H9 (cell line): ENCODE results near the gene GLYATL3. TPM values are rescaled to one million over a fixed set of nuclear protein-coding genes. Genes with fewer than 3 reads are reported as not detected.

ENCODE experiments used
- DNase-seq: peaks from one replicate; pipeline ENCODE4 v3.0.0-alpha.2; 2017
- H2AFZ ChIP-seq: one replicate; pipeline ENCODE4 v1.6.1; 2013; ENCODE audit warnings: mild to moderate bottlenecking, low read length, control low read depth, moderate library complexity
- H2AK5ac ChIP-seq: 2 replicates; pipeline ENCODE4 v1.6.1; 2013; ENCODE audit warnings: low read length, control low read depth, mixed read lengths; ENCODE audit not compliant: insufficient read length
- H2BK120ac ChIP-seq: one replicate; pipeline ENCODE4 v1.6.1; 2013; ENCODE audit warnings: low read depth, mild to moderate bottlenecking, low read length, control low read depth, inconsistent platforms; ENCODE audit not compliant: poor library complexity, severe bottlenecking
- H2BK12ac ChIP-seq: 2 replicates; pipeline ENCODE4 v1.6.1; 2013; ENCODE audit warnings: low read length, control low read depth, mixed read lengths, low read depth; ENCODE audit not compliant: insufficient read length
- H2BK15ac ChIP-seq: 2 replicates; pipeline ENCODE4 v1.6.1; 2013; ENCODE audit warnings: low read depth, low read length, control low read depth
- H2BK20ac ChIP-seq: one replicate; pipeline ENCODE4 v1.6.1; 2013; ENCODE audit warnings: low read depth, mild to moderate bottlenecking, low read length, control low read depth, inconsistent platforms; ENCODE audit not compliant: poor library complexity, severe bottlenecking
- H2BK5ac ChIP-seq: 2 replicates; pipeline ENCODE4 v1.6.1; 2013; ENCODE audit warnings: low read length, control low read depth, mixed read lengths; ENCODE audit not compliant: insufficient read length
- H3K14ac ChIP-seq: 2 replicates; pipeline ENCODE4 v1.6.1; 2013; ENCODE audit warnings: low read length, control low read depth; ENCODE audit not compliant: insufficient read depth
- H3K18ac ChIP-seq: 2 replicates; pipeline ENCODE4 v1.6.1; 2013; ENCODE audit warnings: low read depth, mild to moderate bottlenecking, mixed read lengths, low read length, control low read depth; ENCODE audit not compliant: insufficient read length
- H3K23ac ChIP-seq: 2 replicates; pipeline ENCODE4 v1.6.1; 2013; ENCODE audit warnings: low read length, control low read depth, mixed read lengths, low read depth; ENCODE audit not compliant: insufficient read length
- H3K23me2 ChIP-seq: 2 replicates; pipeline ENCODE4 v1.6.1; 2013; ENCODE audit warnings: low read depth, mild to moderate bottlenecking, mixed read lengths, low read length, control low read depth; ENCODE audit not compliant: insufficient read length, poor library complexity, severe bottlenecking
- H3K27ac ChIP-seq: 2 replicates; pipeline ENCODE4 v1.5.1; 2013; ENCODE audit warnings: low read length, control low read depth, mixed read lengths, low read depth; ENCODE audit not compliant: insufficient read length
- H3K27me3 ChIP-seq: 2 replicates; pipeline ENCODE4 v1.6.1; 2013; ENCODE audit warnings: low read length, control low read depth, inconsistent platforms; ENCODE audit not compliant: insufficient read depth
- H3K4ac ChIP-seq: 2 replicates; pipeline ENCODE4 v1.6.1; 2013; ENCODE audit warnings: low read depth, mild to moderate bottlenecking, control low read depth, inconsistent platforms, low read length, moderate library complexity
- H3K4me1 ChIP-seq: 2 replicates; pipeline ENCODE4 v1.6.1; 2013; ENCODE audit warnings: low read length, control low read depth, inconsistent platforms; ENCODE audit not compliant: insufficient read depth
- H3K4me2 ChIP-seq: 2 replicates; pipeline ENCODE4 v1.6.1; 2013; ENCODE audit warnings: low read length, control low read depth, mixed read lengths; ENCODE audit not compliant: insufficient read length, insufficient read depth
- H3K56ac ChIP-seq: 2 replicates; pipeline ENCODE4 v1.6.1; 2013; ENCODE audit warnings: low read depth, mild to moderate bottlenecking, mixed read lengths, low read length, control low read depth; ENCODE audit not compliant: insufficient read length
- H3K79me1 ChIP-seq: 2 replicates; pipeline ENCODE4 v1.6.1; 2013; ENCODE audit warnings: low read depth, mild to moderate bottlenecking, moderate library complexity, low read length, control low read depth, inconsistent platforms; ENCODE audit not compliant: insufficient read depth, poor library complexity, severe bottlenecking
- H3K79me2 ChIP-seq: 2 replicates; pipeline ENCODE4 v1.6.1; 2013; ENCODE audit warnings: low read length, control low read depth, inconsistent platforms; ENCODE audit not compliant: insufficient read depth
- H3K9ac ChIP-seq: 2 replicates; pipeline ENCODE4 v1.6.1; 2013; ENCODE audit warnings: low read length, control low read depth, mixed read lengths; ENCODE audit not compliant: insufficient read length; ENCODE audit errors: extremely low read depth
- H3K9me3 ChIP-seq: one replicate; pipeline ENCODE4 v1.6.1; 2013; ENCODE audit warnings: low read depth, low read length, inconsistent platforms; ENCODE audit not compliant: control insufficient read depth
- H3T11ph ChIP-seq: one replicate; pipeline ENCODE4 v1.6.1; 2013; ENCODE audit warnings: mild to moderate bottlenecking, low read length, control low read depth, inconsistent platforms
- H4K20me1 ChIP-seq: one replicate; pipeline ENCODE4 v1.6.1; 2013; ENCODE audit not compliant: control insufficient read depth, insufficient read length, insufficient read depth
- H4K5ac ChIP-seq: 2 replicates; pipeline ENCODE4 v1.6.1; 2013; ENCODE audit warnings: low read depth, mild to moderate bottlenecking, mixed read lengths, low read length, control low read depth; ENCODE audit not compliant: insufficient read length
- H4K8ac ChIP-seq: replicated peaks from 2 replicates; pipeline ENCODE4 v1.6.1; 2013; ENCODE audit warnings: low read length, control low read depth, mixed read lengths, low read depth; ENCODE audit not compliant: insufficient read length
- H4K91ac ChIP-seq: 2 replicates; pipeline ENCODE4 v1.6.1; 2013; ENCODE audit warnings: low read depth, mild to moderate bottlenecking, moderate library complexity, mixed read lengths, low read length, control low read depth; ENCODE audit not compliant: insufficient read length
- H3K27ac Mint-ChIP-seq, 3 experiments: 2 replicates in 2 of 3; 3 replicates in 1 of 3; pipeline ENCODE4 v1.8.0; 2020 to 2021; ENCODE audit warnings: mixed read lengths in 3 of 3, mild to moderate bottlenecking in 1 of 3, moderate library complexity in 1 of 3
- H3K27me3 Mint-ChIP-seq: 2 replicates; pipeline ENCODE4 v1.8.0; 2021; ENCODE audit warnings: low read depth, mild to moderate bottlenecking, moderate library complexity, mixed read lengths
- H3K36me3 Mint-ChIP-seq, 3 experiments: 2 replicates in 2 of 3; 3 replicates in 1 of 3; pipeline ENCODE4 v1.8.0; 2020 to 2021; ENCODE audit warnings: low read depth in 3 of 3, mixed read lengths in 3 of 3; ENCODE audit not compliant: insufficient read depth in 1 of 3
- H3K4me1 Mint-ChIP-seq, 2 experiments: 2 replicates each; pipeline ENCODE4 v1.8.0; 2020; ENCODE audit warnings: mixed read lengths in 2 of 2
- H3K4me3 Mint-ChIP-seq, 2 experiments: 2 replicates in 1 of 2; 3 replicates in 1 of 2; pipeline ENCODE4 v1.8.0; 2020 to 2021; ENCODE audit warnings: mild to moderate bottlenecking in 2 of 2, mixed read lengths in 2 of 2, moderate library complexity in 1 of 2
- H3K9me3 Mint-ChIP-seq, 2 experiments: 2 replicates in 1 of 2; 3 replicates in 1 of 2; pipeline ENCODE4 v1.8.0; 2020; ENCODE audit warnings: mild to moderate bottlenecking in 2 of 2, mixed read lengths in 2 of 2, moderate library complexity in 1 of 2
- WGBS: extraction: QIAGEN DNeasy Blood & Tissue Kit; methylation state at CpG from one replicate; pipeline ENCODE4 v1.1.7; 2013; ENCODE audit warnings: missing lambda C conversion rate, low lambda C conversion rate, mixed read lengths; ENCODE audit not compliant: insufficient read length; ENCODE audit errors: extremely low coverage; 5-methylcytosine and 5-hydroxymethylcytosine counted together
- total RNA-seq: library from RNA; stranded (reverse); gene quantifications from 2 replicates; pipeline ENCODE4 v1.2.1, GENCODE V29; 2021
- TF ChIP-seq, protein P1 (sequence below): fragments of 200-600 bp; sonication (generic); conservative IDR thresholded peaks from 3 replicates; pipeline ENCODE4 v1.8.0; 2021; ENCODE audit warnings: antibody characterized with exemption, mild to moderate bottlenecking

The GLYATL3 gene
- total RNA-seq, 1 experiment from 2014 or later: not detected

DNA sequence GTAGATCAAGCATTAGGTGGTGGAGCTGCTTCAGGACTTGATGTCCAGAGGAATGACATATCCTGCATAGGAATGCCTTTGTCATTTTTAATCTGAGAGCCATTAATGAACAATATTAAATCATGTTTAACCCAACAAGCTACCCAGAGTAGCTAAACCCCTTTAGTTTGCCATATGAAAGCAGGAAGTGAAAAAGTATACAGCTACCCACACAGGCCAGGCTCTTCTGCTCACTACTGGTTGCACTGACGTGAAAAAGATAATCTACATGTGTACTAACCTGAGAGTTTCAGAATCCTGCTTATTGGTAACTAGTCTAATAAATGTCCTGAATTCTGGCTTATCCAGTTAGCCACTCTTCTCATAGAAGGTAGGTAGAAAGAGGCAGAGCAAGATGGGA is 19.9 kb downstream of the GLYATL3 start:
- H3K14ac ChIP-seq: no peak overlapping the region
- H2BK15ac ChIP-seq: no peak overlapping the region
- no peak overlapping the region for H3K56ac ChIP-seq
- no peak overlapping the region for H2BK120ac ChIP-seq
- Mint-ChIP-seq H3K4me3 (no peak overlapping the region), H3K36me3 (no peaks in the 10 kb centered on the region; a peak in 1 of 7 replicates), H3K9me3 (no peaks in the 10 kb centered on the region), H3K27ac (no peak overlapping the region), H3K4me1 (no peaks in the 10 kb centered on the region), H3K27me3 (no peaks in the 10 kb centered on the region)
- H3T11ph ChIP-seq: no peak overlapping the region
- no peak overlapping the region for H3K4me2 ChIP-seq
- H4K20me1 ChIP-seq: no peaks in the 10 kb centered on the region
- H4K5ac ChIP-seq: no peak overlapping the region
- H2BK5ac ChIP-seq: no peak overlapping the region
- no peak overlapping the region for H4K8ac ChIP-seq
- TF ChIP-seq, protein P1, sequence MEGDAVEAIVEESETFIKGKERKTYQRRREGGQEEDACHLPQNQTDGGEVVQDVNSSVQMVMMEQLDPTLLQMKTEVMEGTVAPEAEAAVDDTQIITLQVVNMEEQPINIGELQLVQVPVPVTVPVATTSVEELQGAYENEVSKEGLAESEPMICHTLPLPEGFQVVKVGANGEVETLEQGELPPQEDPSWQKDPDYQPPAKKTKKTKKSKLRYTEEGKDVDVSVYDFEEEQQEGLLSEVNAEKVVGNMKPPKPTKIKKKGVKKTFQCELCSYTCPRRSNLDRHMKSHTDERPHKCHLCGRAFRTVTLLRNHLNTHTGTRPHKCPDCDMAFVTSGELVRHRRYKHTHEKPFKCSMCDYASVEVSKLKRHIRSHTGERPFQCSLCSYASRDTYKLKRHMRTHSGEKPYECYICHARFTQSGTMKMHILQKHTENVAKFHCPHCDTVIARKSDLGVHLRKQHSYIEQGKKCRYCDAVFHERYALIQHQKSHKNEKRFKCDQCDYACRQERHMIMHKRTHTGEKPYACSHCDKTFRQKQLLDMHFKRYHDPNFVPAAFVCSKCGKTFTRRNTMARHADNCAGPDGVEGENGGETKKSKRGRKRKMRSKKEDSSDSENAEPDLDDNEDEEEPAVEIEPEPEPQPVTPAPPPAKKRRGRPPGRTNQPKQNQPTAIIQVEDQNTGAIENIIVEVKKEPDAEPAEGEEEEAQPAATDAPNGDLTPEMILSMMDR: no peak
- no peak overlapping the region for H2AFZ ChIP-seq
- H3K23ac ChIP-seq: no peak overlapping the region
- no peak overlapping the region for H2BK12ac ChIP-seq
- H3K79me2 ChIP-seq: no peaks in the 10 kb centered on the region
- H3K9me3 ChIP-seq: no peaks in the 10 kb centered on the region
- H3K79me1 ChIP-seq: no peaks in the 10 kb centered on the region
- WGBS: no CpG with 5 or more reads among the region's 1 CpG
- H3K4ac ChIP-seq: no peak overlapping the region
- H2BK20ac ChIP-seq: no peak overlapping the region
- H3K23me2 ChIP-seq: no peaks in the 10 kb centered on the region
- H4K91ac ChIP-seq: no peak overlapping the region
- DNase-seq: no peak
- no peaks in the 10 kb centered on the region for H3K4me1 ChIP-seq
- no peaks in the 10 kb centered on the region for H3K27me3 ChIP-seq
- H3K18ac ChIP-seq: no peak overlapping the region
- no peak overlapping the region for H3K9ac ChIP-seq
- H2AK5ac ChIP-seq: no peak overlapping the region
- H3K27ac ChIP-seq: no peak overlapping the region
